ENCODE measurements around the gene GPATCH8. TPM values are rescaled to one million over a fixed set of nuclear protein-coding genes. Genes with fewer than 3 reads are reported as not detected.
"Not testable (repeated sequence)": the region's sequence is repeated elsewhere in the genome, so short reads cannot be mapped to it uniquely, and the experiment has no call there.

GPATCH8 gene
- total RNA-seq (2014; rRNA removed), result 15.8 and 21.6 TPM in 2 replicates
- polyA plus RNA-seq (2012), result 9.1 TPM

- peak; percentile 97 for DNase-seq (ENCODE audit: low read depth)
Observed at GRCh38 chr17:44503147-44504029, at the start of gene GPATCH8. TSS of gene GPATCH8 (minus strand) at chr17:44503406. CDS start at chr17:44503370, 36 bp downstream.

- DNase-seq (ENCODE audit: low read depth), result peak; percentile 58
Observed at GRCh38 chr17:44552361-44552760, 49.2 kb upstream of the GPATCH8 start.

DNA sequence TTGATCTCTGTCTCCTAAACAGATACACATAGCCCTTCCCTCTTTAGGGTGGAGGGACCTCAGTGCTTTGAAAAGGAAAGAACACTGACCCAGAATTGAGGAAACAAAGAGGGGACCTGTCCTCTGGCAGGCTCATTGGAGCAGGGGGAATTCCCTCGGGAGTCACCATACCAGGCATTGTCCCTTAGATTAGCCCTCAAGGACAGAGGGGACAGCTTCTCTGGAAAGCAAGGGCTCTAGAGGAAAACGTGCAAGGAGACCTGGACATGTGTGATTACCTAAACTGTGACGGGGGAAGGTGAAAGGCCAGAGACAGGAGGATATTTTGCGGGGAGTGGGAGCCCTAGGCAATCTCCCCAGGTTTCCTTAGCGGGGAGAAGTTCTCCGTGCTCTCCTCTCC is 46.5 kb upstream of the GPATCH8 start:
- no peak for DNase-seq (ENCODE audit: low read depth)

- no peak for DNase-seq (ENCODE audit: low read depth)
Observed at GRCh38 chr17:44548376-44549230, 45.4 kb upstream of the GPATCH8 start.

- DNase-seq (ENCODE audit: low read depth), result no peak
Observed at GRCh38 chr17:44547625-44548267, 44.5 kb upstream of the GPATCH8 start.

DNA sequence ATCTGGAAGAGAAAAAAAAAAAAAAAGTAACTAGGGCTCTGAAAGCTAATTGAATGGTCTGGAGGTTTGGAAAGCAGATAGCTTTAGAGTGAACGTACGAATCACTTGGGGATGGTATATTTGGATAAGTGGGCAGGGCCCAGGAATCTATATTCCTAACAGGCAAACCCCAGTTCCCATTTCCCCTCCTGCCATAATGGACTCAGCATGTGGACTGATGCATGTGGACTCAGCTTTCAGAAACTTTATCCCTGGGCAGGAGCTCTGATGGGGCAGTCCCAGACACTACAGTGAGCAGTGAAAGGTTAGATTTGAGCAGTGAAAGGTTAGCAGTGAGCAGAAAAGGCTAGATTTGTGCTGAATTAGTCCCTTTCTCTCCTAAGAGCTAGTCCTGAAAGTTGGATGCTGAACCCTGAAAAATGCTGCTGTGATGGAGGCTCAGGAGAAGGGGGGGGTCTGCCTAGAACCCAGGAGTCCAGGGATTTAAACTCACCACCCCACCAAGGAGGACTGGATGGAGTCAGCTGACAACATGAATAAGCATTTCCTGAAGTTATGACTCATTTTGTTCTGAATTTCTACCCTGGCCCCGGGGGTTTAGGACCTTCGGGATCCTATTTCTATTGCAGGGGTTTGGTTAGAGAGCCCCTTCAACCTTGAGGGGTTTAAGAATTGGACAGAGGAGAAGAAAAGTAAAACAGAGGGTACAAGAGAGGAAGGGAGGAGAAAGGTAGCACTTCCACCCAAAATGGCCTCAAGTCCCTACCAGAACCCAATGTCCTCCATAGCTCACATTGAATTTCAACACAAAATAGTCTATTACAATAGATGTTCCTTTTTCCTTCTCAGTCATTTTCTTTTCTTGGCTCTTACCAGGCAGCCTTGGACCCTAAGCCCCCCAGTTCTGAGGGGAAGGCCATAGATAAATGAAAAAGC is 43.7 kb upstream of the GPATCH8 start:
- DNase-seq (ENCODE audit: low read depth), result peak; percentile 80

GRCh38 chr17:44543905-44544523 is 40.8 kb upstream of the GPATCH8 start:
- no peak for DNase-seq (ENCODE audit: low read depth)

GRCh38 chr17:44543213-44543904 is 40.2 kb upstream of the GPATCH8 start:
- DNase-seq (ENCODE audit: low read depth), result peak; percentile 98

GRCh38 chr17:44541884-44542581 is 38.8 kb upstream of the GPATCH8 start:
- DNase-seq (ENCODE audit: low read depth), result no peak

DNA sequence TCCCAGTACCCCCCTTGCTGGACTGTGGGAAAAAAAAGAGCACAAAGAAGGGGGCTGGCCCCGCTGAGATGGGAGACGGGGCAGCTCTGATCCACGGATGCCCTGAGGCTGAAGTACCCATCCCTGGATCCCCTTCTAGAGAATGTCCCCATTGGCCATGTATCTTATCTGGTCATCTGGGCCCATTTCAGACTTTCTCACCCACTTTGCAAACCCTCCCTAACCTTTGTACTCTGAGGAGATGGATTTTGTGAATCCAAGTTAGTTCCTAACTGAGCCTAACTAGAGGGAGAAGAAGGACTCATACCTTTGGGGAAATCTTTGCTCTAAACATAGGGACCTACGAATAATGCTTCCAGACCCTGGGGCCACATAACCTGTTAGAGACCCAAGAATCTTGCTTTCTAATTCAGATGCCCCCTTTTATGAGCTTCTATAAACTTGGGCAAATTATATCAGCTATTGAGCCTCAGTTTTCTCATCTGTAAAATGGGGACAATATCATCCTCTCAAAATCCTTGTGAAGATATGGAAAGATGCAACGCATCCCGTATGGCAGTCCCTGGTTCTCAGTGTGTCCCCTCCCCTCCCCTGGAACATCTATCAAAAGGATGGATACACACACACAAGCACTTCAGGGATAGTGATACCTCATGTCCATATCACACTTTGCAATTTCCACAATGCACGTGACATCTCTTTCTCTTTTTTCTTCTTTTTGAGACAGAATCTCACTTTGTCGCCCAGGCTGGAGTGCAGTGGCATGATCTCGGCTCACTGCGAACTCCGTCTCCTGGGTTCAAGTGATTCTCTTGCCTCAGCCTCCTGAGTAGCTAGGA is 37.3 kb upstream of the GPATCH8 start:
- DNase-seq (ENCODE audit: low read depth), result no peak

DNA sequence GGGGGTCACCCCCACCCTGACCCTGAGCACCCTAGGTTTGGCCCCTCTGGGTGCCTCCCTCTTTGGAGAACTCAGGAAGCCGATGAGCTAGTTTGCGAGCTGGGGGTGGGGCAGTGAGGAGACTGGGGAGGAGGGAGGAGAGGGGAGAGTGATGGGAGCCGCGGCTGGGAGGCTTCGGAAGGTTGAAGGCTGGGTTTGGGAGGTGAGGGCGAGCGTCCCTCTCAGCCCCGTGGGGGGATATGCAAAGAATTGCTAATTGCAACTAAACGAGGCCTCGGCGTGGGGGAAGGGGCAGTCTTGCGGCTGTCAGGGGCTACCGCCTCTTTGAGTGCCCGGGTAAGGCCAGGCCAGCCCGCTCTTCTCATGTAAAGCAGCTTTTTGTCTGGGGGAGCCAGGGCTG is 36.5 kb upstream of the GPATCH8 start:
- no peak for DNase-seq (ENCODE audit: low read depth)

DNA sequence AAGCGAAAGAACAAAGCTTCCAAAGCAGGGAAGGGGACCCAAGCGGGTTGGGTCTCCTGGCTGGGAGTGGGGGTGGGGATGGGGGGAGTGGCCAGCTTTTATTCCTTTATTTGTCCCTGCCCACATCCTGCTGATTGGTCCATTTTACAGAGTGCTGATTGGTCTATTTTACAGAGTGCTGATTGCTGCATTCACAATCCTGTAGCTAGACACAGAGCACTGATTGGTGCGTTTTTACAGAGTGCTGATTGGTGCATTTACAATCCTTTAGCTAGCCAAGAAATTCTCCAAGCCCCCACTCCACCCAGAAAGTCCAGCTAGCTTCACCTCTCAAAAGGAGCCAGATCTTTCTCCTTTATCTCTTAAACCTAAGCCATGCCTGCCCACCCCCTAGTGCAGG is 34.7 kb upstream of the GPATCH8 start:
- not testable (repeated sequence) for DNase-seq (ENCODE audit: low read depth)

DNA sequence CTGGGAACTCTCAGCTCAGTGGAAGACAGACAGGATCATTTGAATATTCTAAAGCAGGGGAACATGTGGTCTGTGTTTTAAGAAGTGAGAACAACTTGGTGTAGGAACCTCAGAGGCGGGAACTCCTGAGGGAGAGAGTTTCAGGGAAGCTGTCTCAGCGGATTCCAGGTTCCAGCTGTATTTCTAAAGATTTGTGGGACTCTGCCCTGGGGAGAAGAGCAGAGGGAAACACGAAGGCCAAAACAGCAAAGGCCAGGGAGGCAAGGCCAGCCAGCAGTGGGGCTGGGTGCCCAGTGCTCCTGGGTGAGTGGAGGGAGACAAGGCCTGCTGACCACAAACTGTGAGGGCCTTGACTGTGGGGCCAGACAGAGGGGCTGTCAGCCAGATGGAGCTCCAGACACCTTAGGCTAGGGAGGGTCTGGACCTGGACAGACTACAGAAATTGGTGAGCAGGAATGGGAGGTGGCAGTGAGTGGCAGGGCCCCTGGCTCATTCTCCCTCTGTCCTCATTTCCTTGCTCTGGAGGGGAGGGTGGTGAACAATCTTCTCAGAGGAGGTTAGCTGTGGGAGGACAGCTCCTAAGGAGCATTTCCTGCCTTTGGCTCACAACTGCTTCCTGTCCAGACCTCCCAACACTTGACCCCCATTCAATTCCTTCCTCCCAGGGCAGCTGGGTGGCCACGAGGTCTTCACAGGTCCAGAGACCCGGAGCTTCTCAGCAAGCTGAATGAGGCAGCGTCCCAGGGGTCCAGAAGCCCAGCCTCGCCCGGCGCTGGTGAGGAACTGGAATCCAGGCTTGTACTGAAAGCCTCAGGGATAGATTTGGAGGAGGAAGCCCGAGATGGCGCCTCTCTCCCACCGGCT is 33.1 kb upstream of the GPATCH8 start:
- no peak for DNase-seq (ENCODE audit: low read depth)

DNA sequence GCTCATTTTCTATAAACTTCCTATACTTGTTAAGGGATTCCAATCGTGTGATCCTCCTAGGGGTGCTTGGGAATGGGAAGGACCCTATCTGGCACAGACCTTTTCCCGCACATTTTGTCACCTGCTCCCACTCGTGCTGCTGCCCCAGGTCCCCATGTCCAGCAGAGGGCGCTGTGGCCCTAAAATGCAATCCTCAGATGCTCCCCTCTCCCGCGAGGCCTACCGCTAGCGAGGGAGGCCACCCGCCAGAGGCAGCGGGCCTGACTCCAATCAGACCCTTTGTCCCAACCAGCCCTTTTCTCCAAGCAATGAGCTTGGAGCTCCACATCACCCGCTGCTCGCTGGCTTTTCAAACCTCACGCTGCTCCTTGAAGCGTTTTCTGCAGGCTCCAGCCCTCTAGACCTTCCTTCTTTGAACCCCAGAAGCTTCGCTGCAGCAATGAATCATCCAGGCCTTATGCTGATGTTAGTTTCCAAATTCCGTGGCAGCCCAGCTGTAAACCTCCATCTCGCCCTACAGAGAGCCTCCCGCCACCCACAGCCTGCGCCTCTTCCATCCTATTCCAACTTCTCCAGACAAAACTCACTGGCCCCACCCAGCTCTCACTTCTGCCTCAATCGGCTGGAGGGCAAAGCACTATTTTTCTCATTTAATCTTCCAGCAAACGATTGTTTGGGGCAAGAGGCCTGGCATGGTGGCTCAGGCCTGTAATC is 30.5 kb upstream of the GPATCH8 start:
- DNase-seq (ENCODE audit: low read depth), result peak; percentile 83

GRCh38 chr17:44530896-44531418 is 27.8 kb upstream of the GPATCH8 start:
- no peak for DNase-seq (ENCODE audit: low read depth)

GRCh38 chr17:44529864-44530263 is 26.7 kb upstream of the GPATCH8 start:
- no peak for DNase-seq (ENCODE audit: low read depth)

All from LHCN-M2 (cell line).